ENCODE measurements around the gene HRC. TPM values are rescaled to one million over a fixed set of nuclear protein-coding genes. Genes with fewer than 3 reads are reported as not detected.

HRC gene
- total RNA-seq, 1 donor from 2014 or later = not detected

- TF ChIP-seq, protein P1, sequence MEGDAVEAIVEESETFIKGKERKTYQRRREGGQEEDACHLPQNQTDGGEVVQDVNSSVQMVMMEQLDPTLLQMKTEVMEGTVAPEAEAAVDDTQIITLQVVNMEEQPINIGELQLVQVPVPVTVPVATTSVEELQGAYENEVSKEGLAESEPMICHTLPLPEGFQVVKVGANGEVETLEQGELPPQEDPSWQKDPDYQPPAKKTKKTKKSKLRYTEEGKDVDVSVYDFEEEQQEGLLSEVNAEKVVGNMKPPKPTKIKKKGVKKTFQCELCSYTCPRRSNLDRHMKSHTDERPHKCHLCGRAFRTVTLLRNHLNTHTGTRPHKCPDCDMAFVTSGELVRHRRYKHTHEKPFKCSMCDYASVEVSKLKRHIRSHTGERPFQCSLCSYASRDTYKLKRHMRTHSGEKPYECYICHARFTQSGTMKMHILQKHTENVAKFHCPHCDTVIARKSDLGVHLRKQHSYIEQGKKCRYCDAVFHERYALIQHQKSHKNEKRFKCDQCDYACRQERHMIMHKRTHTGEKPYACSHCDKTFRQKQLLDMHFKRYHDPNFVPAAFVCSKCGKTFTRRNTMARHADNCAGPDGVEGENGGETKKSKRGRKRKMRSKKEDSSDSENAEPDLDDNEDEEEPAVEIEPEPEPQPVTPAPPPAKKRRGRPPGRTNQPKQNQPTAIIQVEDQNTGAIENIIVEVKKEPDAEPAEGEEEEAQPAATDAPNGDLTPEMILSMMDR (IDR thresholded peaks at IDR 0.05; ENCODE audit: insufficient read depth, low read length, severe bottlenecking) = peak; percentile 90
- Histone ChIP-seq H3K27me3 (ENCODE audit: control insufficient read depth, insufficient read depth, low read length) (no peaks in the 10 kb centered on the region), H3K36me3 (ENCODE audit: control insufficient read depth, insufficient read depth, low read length) (no peaks in the 10 kb centered on the region), H3K4me3 (ENCODE audit: low read depth, low read length) (no peak overlapping the region)
- FAIRE-seq (no peak), DNase-seq (ENCODE audit: low read depth) (no peak)
Measured at GRCh38 chr19:49145573-49146407, 9.4 kb downstream of the HRC start.

GRCh38 chr19:49142866-49143335 is 12.3 kb downstream of the HRC start:
- Histone ChIP-seq H3K27me3 (ENCODE audit: control insufficient read depth, insufficient read depth, low read length) (no peaks in the 10 kb centered on the region), H3K36me3 (ENCODE audit: control insufficient read depth, insufficient read depth, low read length) (no peaks in the 10 kb centered on the region), H3K4me3 (ENCODE audit: low read depth, low read length) (peak overlapping the region; percentile 41)
- TF ChIP-seq, protein P1 (IDR thresholded peaks at IDR 0.05; ENCODE audit: insufficient read depth, low read length, severe bottlenecking) = no peak
- DNase-seq (ENCODE audit: low read depth) (peak; percentile 84), FAIRE-seq (no peak)

DNA sequence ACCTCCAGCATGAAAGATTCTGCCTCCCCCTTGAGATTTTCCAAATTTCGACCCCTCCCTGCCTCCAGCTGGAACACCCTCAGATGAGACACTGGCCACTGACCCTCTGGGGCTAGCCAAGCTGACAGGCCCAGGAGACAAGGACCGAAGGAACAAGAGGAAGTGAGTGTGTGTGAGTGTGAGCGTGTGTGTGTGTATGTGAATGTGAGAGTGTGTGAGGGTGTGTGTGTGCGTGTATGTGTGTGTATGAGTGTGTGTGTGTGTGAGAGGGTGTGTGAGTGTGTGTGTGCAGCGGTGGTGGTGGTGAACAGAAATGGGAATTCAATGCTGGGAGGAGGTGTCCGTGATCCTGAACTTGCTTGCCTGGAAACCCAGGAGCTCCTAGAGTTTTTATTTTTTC is 13.8 kb downstream of the HRC start:
- no peaks in the 10 kb centered on the region for H3K27me3 ChIP-seq (ENCODE audit: control insufficient read depth, insufficient read depth, low read length)
- TF ChIP-seq, protein P1 (IDR thresholded peaks at IDR 0.05; ENCODE audit: insufficient read depth, low read length, severe bottlenecking) = no peak
- FAIRE-seq = no peak
- no peak overlapping the region for H3K4me3 ChIP-seq (ENCODE audit: low read depth, low read length)
- H3K36me3 ChIP-seq (ENCODE audit: control insufficient read depth, insufficient read depth, low read length) = no peaks in the 10 kb centered on the region
- no peak for DNase-seq (ENCODE audit: low read depth)

DNA sequence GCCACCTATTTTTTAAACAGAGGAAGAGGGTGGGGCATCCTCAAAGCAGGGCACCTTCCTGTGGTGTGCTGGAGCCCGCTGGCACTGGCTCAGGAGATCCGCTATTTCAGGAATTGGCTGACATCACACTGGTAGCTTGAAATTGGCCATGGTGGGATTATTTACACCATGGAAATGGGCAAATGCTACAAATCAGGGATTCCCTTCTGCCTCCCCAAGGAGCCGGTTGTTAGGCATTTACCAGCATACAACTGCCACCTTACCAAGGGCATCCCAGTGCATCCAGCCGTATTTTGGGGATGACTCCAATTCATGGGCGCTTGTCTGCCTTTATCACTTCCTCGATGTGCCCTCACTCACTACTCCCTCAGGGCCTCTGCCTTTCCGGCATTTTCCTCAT is 14.2 kb downstream of the HRC start:
- no peaks in the 10 kb centered on the region for H3K36me3 ChIP-seq (ENCODE audit: control insufficient read depth, insufficient read depth, low read length)
- no peaks in the 10 kb centered on the region for H3K27me3 ChIP-seq (ENCODE audit: control insufficient read depth, insufficient read depth, low read length)
- no peak overlapping the region for H3K4me3 ChIP-seq (ENCODE audit: low read depth, low read length)
- FAIRE-seq (no peak), DNase-seq (ENCODE audit: low read depth) (no peak)
- TF ChIP-seq, protein P1 (IDR thresholded peaks at IDR 0.05; ENCODE audit: insufficient read depth, low read length, severe bottlenecking) = no peak

DNA sequence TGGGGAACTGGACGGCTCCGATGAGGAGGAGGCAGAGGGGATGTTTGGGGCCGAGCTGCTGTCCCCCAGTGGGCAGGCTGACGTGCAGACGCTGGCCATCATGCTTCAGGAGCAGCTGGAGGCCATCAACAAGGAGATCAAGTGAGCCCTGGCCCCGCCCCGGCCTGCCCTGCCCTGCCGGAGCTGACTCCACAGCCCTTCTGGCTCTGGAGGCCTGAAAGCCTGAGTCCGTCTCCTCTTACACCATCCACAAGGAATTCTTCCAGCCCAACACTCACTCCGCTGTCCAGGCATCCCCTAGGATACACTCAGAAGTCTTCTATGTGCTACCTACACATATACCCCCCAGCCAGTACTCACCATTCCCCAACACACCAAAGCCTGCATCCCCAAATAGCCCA is 18.4 kb downstream of the HRC start:
- Histone ChIP-seq H3K4me3 (ENCODE audit: low read depth, low read length) (no peak overlapping the region), H3K27me3 (ENCODE audit: control insufficient read depth, insufficient read depth, low read length) (no peaks in the 10 kb centered on the region), H3K36me3 (ENCODE audit: control insufficient read depth, insufficient read depth, low read length) (no peaks in the 10 kb centered on the region)
- FAIRE-seq (no peak), DNase-seq (ENCODE audit: low read depth) (no peak)
- TF ChIP-seq, protein P1 (IDR thresholded peaks at IDR 0.05; ENCODE audit: insufficient read depth, low read length, severe bottlenecking) = no peak

All from bronchial epithelial cell (primary cell).